Activated CD4-positive, alpha-beta T cell treated with anti-CD3 and anti-CD28 coated beads, Interleukin-2, amount 10 ng/mL, durations not matched to agents 7 days and 5 days (primary cell): ENCODE results near the gene PPP4R2. TPM values are rescaled to one million over a fixed set of nuclear protein-coding genes. Genes with fewer than 3 reads are reported as not detected.
A peak's percentile ranks its signal among the peaks of the same experiment; 100 is the strongest.

Experiments used
- CTCF ChIA-PET: fragments of 350-600 bp; sonication (Branson Sonifier 250); formaldehyde crosslinking; loops from one replicate; lab custom pipeline; 2021; ENCODE audit warnings: antibody characterized with exemption; lab: Charles Lee
- POLR2A ChIA-PET: fragments of 350-600 bp; sonication (Branson Sonifier 250); formaldehyde crosslinking; loops from one replicate; lab custom pipeline; 2021; ENCODE audit warnings: antibody characterized with exemption; lab: Charles Lee
- DNase-seq: peaks from one replicate; pipeline ENCODE4 v3.0.0-alpha.2; 2020
- H3K27ac Mint-ChIP-seq: one replicate; pipeline ENCODE4 v1.8.0; 2021; ENCODE audit warnings: mild to moderate bottlenecking, moderate library complexity, mixed read lengths
- H3K27me3 Mint-ChIP-seq: one replicate; pipeline ENCODE4 v1.8.0; 2021; ENCODE audit warnings: mixed read lengths
- H3K36me3 Mint-ChIP-seq: one replicate; pipeline ENCODE4 v1.8.0; 2021; ENCODE audit warnings: low read depth, mixed read lengths
- H3K4me1 Mint-ChIP-seq: one replicate; pipeline ENCODE4 v1.8.0; 2021; ENCODE audit warnings: mixed read lengths
- H3K4me3 Mint-ChIP-seq: one replicate; pipeline ENCODE4 v1.8.0; 2021; ENCODE audit warnings: mild to moderate bottlenecking, moderate library complexity, mixed read lengths
- H3K9me3 Mint-ChIP-seq: one replicate; pipeline ENCODE4 v1.8.0; 2021; ENCODE audit warnings: mixed read lengths
- total RNA-seq, 2 experiments: library from RNA; stranded (reverse); gene quantifications; one replicate each; pipeline ENCODE4 v1.2.3, GENCODE V29; 2021

PPP4R2 gene
- total RNA-seq, 2 experiments from 2014 or later = 76.9 to 86.6 TPM

DNA sequence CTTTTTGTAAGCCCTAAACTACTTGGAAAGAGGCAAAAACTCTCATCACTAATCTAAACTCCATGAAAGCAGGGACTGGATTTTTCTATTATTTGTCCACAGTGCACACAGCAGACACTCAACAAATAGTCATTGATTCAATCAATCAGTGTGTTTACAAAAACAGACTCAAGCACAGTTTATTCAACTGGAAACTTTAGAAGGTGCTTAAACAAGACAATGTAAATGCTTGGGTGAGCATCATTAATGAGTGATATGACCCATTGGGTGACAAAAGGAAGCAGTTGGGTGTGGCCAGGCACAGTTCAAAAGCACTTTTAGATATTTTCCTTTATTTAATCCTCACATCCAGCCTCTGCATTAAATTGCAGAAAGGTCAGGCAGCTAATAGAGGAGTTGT is 32.0 kb upstream of the PPP4R2 start:
- peak overlapping the region; percentile 95 for H3K27ac Mint-ChIP-seq
- peaks cover 48% of the 10 kb centered on the region for H3K4me1 Mint-ChIP-seq
- H3K36me3 Mint-ChIP-seq = peaks cover 7% of the 10 kb centered on the region
- ChIA-PET POLR2A (no interaction called here), CTCF (no interaction called here)
- no peak for DNase-seq
- no peak overlapping the region for H3K4me3 Mint-ChIP-seq
- H3K27me3 Mint-ChIP-seq = no peaks in the 10 kb centered on the region
- H3K9me3 Mint-ChIP-seq = no peaks in the 10 kb centered on the region

DNA sequence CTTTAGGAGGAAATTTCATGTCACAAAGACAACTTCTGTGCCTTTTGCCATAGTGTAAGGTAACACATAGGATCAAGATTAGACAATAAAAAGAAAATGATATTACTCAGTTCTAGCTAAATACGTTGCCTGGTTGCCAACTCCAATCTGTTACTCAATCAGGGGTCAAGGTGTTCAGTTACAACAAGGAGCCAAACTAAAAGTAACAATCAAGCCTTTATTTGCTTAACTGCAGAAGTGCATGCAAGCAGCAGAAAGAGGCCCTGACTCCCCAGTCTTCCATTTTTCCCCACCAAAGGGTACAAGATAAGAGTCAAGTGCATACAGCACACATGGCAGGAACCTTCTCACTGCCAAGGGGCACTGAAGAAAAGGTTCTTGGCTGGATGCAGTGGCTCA is 28.3 kb upstream of the PPP4R2 start:
- POLR2A ChIA-PET = no interaction called here
- H3K4me3 Mint-ChIP-seq = no peak overlapping the region
- no peaks in the 10 kb centered on the region for H3K9me3 Mint-ChIP-seq
- DNase-seq = no peak
- no peaks in the 10 kb centered on the region for H3K27me3 Mint-ChIP-seq
- H3K27ac Mint-ChIP-seq = no peak overlapping the region
- H3K4me1 Mint-ChIP-seq = peaks cover 30% of the 10 kb centered on the region
- CTCF ChIA-PET = no interaction called here
- H3K36me3 Mint-ChIP-seq = peaks cover 7% of the 10 kb centered on the region

DNA sequence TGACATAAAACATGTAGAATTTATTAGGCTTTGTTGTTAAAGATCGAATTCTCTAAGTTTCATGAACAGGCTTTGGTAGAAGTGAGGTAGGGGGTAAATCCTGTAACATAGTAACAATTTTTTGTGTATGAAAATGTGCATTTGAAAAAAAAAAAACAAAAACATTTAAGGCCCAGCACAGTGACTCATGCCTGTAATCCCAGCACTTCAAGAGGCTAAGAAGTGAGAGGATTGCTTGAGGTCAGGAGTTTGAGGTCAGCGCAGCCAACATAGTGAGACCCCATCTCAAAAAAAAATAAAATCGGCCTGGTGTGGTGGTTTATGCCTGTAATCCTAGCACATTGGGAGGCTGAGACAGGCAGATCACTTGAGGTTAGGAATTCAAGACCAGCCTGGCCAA is 26.8 kb upstream of the PPP4R2 start:
- no peaks in the 10 kb centered on the region for H3K27me3 Mint-ChIP-seq
- H3K9me3 Mint-ChIP-seq = no peaks in the 10 kb centered on the region
- no peak overlapping the region for H3K27ac Mint-ChIP-seq
- peaks cover 7% of the 10 kb centered on the region for H3K36me3 Mint-ChIP-seq
- CTCF ChIA-PET = no interaction called here
- POLR2A ChIA-PET = no interaction called here
- H3K4me3 Mint-ChIP-seq = no peak overlapping the region
- DNase-seq = no peak
- H3K4me1 Mint-ChIP-seq = peaks cover 26% of the 10 kb centered on the region

DNA sequence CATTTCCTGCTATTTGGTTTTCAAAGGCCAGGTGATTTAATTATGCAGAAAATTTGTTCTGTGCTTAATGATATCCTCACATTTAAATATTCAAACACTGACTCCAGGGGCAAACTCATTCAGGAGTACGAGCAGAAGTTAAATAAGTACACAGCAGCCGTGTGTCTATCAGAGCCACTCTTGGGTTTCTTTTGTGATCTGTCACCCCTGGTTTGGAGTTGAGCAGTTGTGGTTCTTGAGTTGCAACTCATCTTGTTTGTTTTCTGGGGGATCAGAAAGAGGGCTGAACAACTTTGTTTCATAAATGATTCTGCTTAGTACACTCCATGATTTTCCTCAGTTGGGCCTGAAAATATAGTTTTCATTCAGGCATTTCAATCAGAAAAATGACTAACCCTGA is 25.7 kb upstream of the PPP4R2 start:
- ChIA-PET POLR2A (no interaction called here), CTCF (no interaction called here)
- peak overlapping the region; percentile 66 for H3K27ac Mint-ChIP-seq
- peaks cover 14% of the 10 kb centered on the region for H3K4me1 Mint-ChIP-seq
- H3K36me3 Mint-ChIP-seq = peaks cover 3% of the 10 kb centered on the region
- DNase-seq = no peak
- H3K9me3 Mint-ChIP-seq = no peaks in the 10 kb centered on the region
- no peak overlapping the region for H3K4me3 Mint-ChIP-seq
- no peaks in the 10 kb centered on the region for H3K27me3 Mint-ChIP-seq

DNA sequence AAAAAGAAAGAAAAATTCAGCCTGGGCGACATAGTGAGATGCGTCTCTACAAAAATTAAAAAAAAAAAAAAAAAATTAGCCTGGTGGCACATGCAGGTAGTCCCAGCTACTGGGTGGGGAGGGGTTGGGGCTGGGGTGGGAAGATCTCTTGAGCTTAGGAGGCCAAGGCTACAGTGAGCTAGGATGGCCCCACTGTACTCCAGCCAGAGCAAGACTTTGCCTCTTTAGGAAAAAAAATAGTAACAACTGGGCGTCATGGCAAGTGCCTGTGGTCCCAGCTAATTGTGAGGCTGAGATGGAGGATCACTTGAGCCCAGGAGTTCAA is 23.9 kb upstream of the PPP4R2 start:
- CTCF ChIA-PET = interaction anchor here (0.6 kb wide), 1 partner anchor 566 kb away, joined by 3 read pairs; no protein-coding TSS in a partner anchor
- Mint-ChIP-seq H3K4me1 (peaks cover 7% of the 10 kb centered on the region), H3K36me3 (no peaks in the 10 kb centered on the region), H3K9me3 (no peaks in the 10 kb centered on the region), H3K27me3 (no peaks in the 10 kb centered on the region), H3K4me3 (no peak overlapping the region), H3K27ac (no peak overlapping the region)
- DNase-seq = no peak
- POLR2A ChIA-PET = no interaction called here

DNA sequence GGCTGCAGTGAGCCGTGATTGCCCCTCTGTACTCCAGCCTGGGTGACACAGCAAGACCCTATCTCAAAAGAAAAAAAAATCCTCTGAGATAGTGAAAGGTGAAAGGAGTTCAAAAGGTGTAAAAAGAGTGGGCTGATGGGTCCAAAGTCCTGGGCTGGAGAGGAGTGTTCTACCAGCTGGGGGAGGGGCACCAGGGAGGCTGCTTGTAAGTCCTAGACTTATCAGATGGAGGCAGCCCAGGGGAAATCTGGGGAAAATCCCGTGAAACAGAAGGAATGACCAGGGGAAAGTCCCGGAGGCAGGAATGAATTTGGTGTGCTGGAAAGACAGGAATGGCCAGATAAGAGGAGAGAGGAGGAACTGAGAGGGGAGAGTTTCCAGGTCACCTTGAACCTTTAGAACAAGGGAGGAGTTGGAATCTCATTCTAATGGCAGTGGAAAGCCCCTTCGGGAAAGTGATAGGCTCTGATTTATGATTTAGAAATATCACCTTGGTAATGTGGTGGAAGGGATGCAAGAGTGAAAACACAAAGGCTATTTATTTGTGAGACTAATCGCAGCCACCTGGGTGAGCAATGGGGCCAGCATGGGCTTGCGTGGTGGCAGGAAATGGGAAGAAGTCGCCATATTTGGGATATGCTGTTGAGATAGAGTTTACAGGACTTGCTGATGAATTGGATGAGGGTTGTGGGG is 23.4 kb upstream of the PPP4R2 start:
- Mint-ChIP-seq H3K27me3 (no peaks in the 10 kb centered on the region), H3K9me3 (no peaks in the 10 kb centered on the region), H3K4me1 (peaks cover 5% of the 10 kb centered on the region), H3K36me3 (no peaks in the 10 kb centered on the region), H3K27ac (no peak overlapping the region), H3K4me3 (no peak overlapping the region)
- DNase-seq = no peak
- ChIA-PET POLR2A (no interaction called here), CTCF (interaction anchor here (0.6 kb wide), 1 partner anchor 566 kb away, joined by 3 read pairs; no protein-coding TSS in a partner anchor)

DNA sequence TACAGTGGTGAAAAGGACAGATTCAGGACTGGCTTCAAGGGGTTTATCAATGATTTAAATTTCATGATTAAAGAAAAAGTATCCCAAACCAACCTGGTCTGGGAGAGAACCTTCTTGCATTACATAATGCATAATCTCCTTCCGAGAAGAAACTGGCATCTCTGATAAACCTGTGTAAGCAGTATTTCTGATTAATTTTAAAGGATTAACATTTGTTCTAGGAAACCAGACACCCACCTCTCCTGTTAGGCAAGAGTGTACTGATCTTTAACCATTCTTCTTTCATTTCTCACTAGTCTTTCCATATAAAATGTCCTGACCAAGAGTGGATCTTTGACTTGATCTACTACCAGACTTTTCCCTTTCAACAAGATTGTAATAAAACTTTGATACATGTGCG is 22.8 kb upstream of the PPP4R2 start:
- no peak for DNase-seq
- H3K36me3 Mint-ChIP-seq = no peaks in the 10 kb centered on the region
- no peak overlapping the region for H3K27ac Mint-ChIP-seq
- POLR2A ChIA-PET = no interaction called here
- H3K4me1 Mint-ChIP-seq = peaks cover 5% of the 10 kb centered on the region
- H3K4me3 Mint-ChIP-seq = no peak overlapping the region
- CTCF ChIA-PET = no interaction called here
- H3K9me3 Mint-ChIP-seq = no peaks in the 10 kb centered on the region
- H3K27me3 Mint-ChIP-seq = no peaks in the 10 kb centered on the region

DNA sequence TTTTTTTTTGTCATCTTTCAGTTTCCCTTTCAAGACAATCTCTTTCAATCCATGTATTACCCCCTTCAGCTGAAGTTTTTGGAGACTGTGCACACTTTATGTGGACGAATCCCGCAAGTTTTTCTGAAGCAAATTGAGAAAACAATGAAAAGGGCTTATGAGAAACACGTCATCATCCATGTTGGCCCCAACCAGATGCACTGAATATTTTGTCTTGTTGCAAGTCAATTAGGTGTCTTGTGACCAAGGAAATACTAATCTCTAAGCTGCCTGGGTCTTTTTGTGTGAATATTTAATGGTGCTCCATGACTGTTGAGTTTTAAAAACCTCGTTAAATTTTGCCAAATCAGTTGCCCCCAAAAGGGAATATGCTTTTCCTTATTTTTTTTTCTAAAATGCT is 21.7 kb upstream of the PPP4R2 start:
- Mint-ChIP-seq H3K4me3 (no peak overlapping the region), H3K36me3 (no peaks in the 10 kb centered on the region), H3K27ac (no peak overlapping the region), H3K27me3 (peaks cover 2% of the 10 kb centered on the region), H3K4me1 (peaks cover 5% of the 10 kb centered on the region), H3K9me3 (no peaks in the 10 kb centered on the region)
- DNase-seq = no peak
- CTCF ChIA-PET = interaction anchor here (0.6 to 0.7 kb wide), 2 partner anchors 9 to 22 kb away, joined by 3 to 4 read pairs; no protein-coding TSS in a partner anchor
- POLR2A ChIA-PET = no interaction called here

DNA sequence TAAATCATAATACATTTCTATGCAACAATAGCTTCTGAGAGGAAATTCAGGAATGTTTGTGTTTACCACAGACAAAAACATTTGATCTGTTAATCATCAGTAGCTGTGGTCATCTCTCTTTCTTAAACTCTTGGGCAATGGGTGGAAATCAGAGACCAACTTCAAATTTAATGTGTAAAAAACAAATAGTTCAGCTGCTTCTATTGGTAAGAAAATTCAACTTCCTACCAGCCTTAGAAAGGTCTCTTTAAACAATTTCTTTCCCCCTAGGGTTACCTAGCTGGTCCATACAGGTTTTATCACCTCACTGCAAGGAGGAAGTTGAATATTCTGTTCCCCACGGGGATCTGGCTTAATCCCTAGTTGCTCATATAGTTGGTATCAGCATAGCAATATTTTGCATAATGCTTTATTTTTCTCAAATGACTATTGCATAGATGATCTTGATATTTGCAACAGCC is 20.3 kb upstream of the PPP4R2 start:
- POLR2A ChIA-PET = no interaction called here

DNA sequence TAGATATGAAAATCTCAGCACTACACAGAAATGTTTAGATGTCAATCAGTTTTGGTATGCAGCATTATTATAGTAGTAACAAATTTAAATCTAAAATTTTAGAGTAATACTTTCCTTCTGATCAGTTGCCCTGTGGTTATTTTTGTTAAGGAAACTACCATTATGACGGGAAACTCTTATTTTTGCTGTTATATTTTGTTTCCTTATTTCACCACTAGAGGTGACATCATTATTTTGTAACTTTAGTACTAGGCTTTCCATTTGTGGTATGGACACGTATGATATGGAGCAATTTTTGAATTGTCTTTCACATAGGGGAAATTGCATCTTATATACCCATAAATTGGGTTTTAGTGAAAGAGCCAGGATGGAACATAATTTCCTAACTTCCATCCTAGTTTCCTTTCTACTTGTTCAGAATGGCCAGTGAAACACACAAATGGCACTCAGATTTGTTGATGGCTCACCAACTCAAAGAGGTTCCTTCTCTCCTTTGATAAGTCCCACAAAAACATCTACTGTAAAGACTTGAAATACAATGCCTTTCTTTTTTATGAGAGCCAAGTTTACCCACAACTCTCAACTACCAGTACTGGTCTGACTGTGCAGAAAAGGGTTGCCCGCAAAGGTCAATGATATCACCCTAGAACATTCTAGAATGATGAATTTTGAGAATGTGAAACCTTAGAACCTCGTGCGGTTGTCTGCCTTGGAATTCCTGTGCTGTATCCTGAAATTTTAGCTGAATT is 19.4 kb upstream of the PPP4R2 start:
- Mint-ChIP-seq H3K27me3 (peaks cover 3% of the 10 kb centered on the region), H3K4me3 (no peak overlapping the region), H3K9me3 (no peaks in the 10 kb centered on the region), H3K36me3 (no peaks in the 10 kb centered on the region), H3K4me1 (peaks cover 5% of the 10 kb centered on the region), H3K27ac (no peak overlapping the region)
- POLR2A ChIA-PET = no interaction called here
- no peak for DNase-seq
- CTCF ChIA-PET = no interaction called here

More for the DNA sequence above, 20.3 kb upstream of the PPP4R2 start:
- Mint-ChIP-seq H3K27ac (no peak overlapping the region), H3K27me3 (peaks cover 3% of the 10 kb centered on the region), H3K36me3 (no peaks in the 10 kb centered on the region), H3K4me3 (no peak overlapping the region), H3K4me1 (peaks cover 5% of the 10 kb centered on the region), H3K9me3 (no peaks in the 10 kb centered on the region)
- DNase-seq = no peak
- CTCF ChIA-PET = no interaction called here

DNA sequence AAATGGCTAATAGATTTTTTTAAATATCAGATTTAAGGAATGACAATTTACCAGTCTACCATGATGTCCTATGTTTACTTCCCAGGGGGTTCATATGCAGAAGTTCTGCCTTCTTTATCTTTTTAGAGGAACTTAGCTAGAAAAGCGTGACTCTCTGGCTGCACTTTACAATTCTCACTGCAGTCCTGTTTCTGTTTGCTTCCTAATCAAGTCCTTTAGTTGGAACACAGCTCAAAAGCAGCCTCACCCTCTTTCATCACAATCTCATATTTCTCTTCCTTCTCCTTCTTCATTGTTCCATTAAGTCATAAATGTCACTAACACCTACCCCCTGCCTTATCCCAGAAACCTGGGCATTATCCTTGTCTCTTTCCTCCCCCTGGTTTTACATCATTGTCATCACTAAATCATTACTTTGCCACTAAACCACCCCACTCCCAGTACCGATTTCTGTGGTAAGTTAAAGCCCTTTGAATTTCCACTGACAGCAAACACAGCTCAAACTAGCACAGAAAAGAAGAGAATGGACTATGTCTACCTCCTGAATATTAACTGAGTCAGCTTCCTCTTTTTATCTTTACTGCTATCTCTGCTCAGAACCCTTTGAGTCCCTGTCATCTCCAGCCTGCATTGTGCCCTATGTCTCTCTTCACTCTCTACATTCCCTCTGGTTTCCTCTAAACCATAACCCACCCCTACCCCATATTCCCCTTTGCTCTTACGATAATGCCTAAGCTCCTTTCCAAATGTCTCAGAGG is 13.8 kb upstream of the PPP4R2 start:
- CTCF ChIA-PET = interaction anchor here (0.9 to 1.5 kb wide), 4 partner anchors 8 to 16 kb away, joined by 3 to 4 read pairs (median 4); no protein-coding TSS in a partner anchor
- H3K4me3 Mint-ChIP-seq = no peak overlapping the region
- peaks cover 2% of the 10 kb centered on the region for H3K36me3 Mint-ChIP-seq
- POLR2A ChIA-PET = no interaction called here
- peaks cover 9% of the 10 kb centered on the region for H3K27me3 Mint-ChIP-seq
- H3K4me1 Mint-ChIP-seq = no peaks in the 10 kb centered on the region
- peaks cover 9% of the 10 kb centered on the region for H3K9me3 Mint-ChIP-seq
- no peak for DNase-seq
- no peak overlapping the region for H3K27ac Mint-ChIP-seq

DNA sequence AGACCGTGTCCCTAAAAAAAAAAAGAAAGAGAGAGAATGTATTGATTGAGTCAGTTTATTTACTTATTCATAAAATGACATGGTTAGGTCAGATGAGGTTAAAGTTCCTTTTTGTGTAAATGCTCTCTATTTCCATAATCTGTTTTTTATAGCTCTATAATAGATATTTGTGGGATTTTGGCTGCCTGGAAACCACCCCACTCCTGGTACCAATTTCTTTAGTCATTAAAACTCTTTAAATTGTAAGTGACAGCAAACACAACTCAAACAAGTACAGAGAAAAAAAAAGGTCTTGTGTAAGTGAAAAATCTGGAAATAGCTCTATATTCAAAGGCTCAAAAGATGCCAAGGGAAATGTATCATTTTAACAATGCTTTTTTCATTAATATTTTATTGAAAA is 11.0 kb upstream of the PPP4R2 start:
- peaks cover 2% of the 10 kb centered on the region for H3K36me3 Mint-ChIP-seq
- no peak overlapping the region for H3K4me3 Mint-ChIP-seq
- no peak overlapping the region for H3K27ac Mint-ChIP-seq
- CTCF ChIA-PET = interaction anchor here (0.6 to 1.4 kb wide), 2 partner anchors 9 to 371 kb away, joined by 3 read pairs; no protein-coding TSS in a partner anchor
- POLR2A ChIA-PET = no interaction called here
- H3K4me1 Mint-ChIP-seq = no peaks in the 10 kb centered on the region
- DNase-seq = no peak
- H3K9me3 Mint-ChIP-seq = peaks cover 9% of the 10 kb centered on the region
- peaks cover 6% of the 10 kb centered on the region for H3K27me3 Mint-ChIP-seq
